Fibroblast of villous mesenchyme (primary cell): Measurements from ENCODE around the gene MARK1. TPM values are rescaled to one million over a fixed set of nuclear protein-coding genes. Genes with fewer than 3 reads are reported as not detected.

Experiments used
- DNase-seq: peaks from one replicate; pipeline ENCODE4 v3.0.0-alpha.2; 2010; ENCODE audit warnings: low read depth
- H3K4me3 ChIP-seq: 2 replicates; pipeline ENCODE4 v1.5.1; 2011; ENCODE audit warnings: low read depth, mild to moderate bottlenecking, low read length
- CTCF ChIP-seq: IDR thresholded peaks from 2 replicates; pipeline ENCODE4 v1.5.1; 2012; ENCODE audit warnings: low read depth, mild to moderate bottlenecking, low read length; ENCODE audit not compliant: insufficient read depth
- total RNA-seq: library from RNA; depleted of rRNA; stranded (reverse); fragments of >200 nt; gene quantifications from 2 replicates; pipeline ENCODE4 v1.2.3, GENCODE V29; 2012

MARK1 gene
- total RNA-seq, 1 donor, result 0.86 TPM

DNA sequence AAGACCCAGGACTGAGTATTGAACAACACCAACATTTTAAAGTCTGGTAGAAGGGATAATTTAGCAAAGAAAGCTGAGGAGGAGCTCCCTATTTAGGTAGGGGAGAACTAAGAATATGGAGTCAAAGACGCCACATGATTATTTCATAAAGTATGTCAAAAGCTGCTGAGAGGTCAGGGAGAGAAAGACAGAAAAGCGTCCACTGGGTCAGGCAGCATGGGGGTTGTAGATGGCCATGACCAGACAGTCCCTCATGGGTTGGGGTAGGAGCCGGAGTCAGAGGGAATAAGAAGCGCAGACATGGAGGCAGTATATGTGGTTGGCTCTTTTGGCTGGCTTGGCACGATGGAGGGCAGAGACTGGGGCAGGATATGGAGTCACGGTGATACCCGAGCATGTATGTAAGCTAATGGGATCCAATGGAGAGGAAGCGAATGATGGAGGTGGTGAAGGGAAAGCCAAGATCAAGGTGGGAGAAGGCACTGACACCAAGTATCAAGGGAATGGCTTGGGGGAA lies 167.0 kb downstream of the MARK1 start:
- TF ChIP-seq CTCF, result no peak
- H3K4me3 ChIP-seq, result no peak overlapping the region
- DNase-seq, result no peak

DNA sequence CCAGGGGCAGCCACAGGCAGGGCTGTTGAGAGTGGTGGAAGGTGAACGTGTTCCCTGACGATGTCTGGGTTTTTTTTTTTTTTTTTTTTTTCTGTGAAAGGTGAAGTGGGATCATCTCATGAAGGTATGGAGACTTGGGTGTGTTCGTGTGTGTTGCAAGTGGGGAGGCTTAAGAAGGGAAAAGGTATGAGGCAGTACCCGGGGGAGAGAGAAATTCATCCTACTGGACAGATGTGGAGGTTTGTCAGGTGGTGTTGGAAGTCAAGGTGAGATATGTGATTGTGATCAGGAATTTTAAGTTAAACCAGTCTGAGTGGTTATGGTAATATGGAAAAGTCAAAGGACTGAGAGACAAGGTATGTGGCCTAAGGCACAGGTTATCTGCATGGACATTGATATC lies 167.5 kb downstream of the MARK1 start:
- TF ChIP-seq CTCF, result no peak
- no peak overlapping the region for H3K4me3 ChIP-seq

DNA sequence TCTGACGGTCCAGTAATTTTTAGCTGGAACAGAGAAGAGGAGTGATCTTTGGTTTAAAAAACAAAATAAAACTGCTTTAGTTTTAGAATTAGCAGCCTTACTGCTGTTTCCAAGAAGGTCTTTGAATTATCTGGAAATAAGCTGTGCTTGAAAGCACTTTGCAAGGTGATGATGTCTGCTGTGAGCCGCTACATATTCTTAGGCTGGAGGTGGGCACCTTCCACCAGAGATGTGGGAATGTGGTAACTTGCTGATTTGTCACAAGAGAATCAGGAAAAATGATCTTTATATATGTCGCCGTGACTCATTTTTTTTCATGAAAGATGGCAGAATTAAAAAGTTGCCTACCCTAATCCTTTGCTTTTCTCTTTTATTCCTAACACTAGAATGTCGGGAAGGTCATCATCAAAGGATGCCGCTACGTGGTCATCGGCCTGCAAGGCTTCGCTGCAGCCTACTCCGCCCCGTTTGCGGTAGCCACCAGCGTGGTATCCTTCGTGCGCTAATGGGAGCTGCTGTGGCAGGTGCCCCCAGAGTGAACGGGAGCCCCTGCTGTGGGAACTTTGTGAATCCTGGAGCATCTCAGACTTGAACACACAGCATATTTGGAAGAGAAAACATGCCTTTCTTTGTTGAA lies 168.4 kb downstream of the MARK1 start:
- no peak for TF ChIP-seq CTCF
- no peak for DNase-seq
- no peak overlapping the region for H3K4me3 ChIP-seq

More for the DNA sequence above, 167.5 kb downstream of the MARK1 start:
- DNase-seq, result no peak

- peak; percentile 48 for DNase-seq
- no peak overlapping the region for H3K4me3 ChIP-seq
- TF ChIP-seq CTCF, result no peak
Measured at GRCh38 chr1:220696863-220697231, 168.9 kb downstream of the MARK1 start.

DNA sequence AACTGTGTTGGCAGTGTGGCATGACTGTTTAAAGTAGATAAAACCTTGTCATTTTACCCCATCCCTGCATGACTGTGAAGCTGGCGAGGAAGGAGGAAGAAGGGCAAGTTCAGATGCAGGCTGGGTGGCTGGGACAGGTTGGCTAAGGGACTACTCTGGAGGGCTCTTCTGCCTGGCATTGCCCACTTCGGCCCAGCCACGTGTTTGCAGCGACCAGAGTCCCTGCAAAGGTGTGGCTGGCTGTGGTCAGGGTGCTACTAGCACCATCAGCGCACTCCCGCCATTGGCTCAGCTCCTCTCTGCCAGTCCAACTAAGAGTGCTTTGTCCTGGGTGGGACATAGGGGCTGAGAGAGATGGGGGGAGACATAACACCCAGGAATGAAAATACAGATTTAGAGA lies 169.4 kb downstream of the MARK1 start:
- no peak for DNase-seq
- TF ChIP-seq CTCF, result no peak
- no peak overlapping the region for H3K4me3 ChIP-seq

GRCh38 chr1:220698607-220699016 lies 170.7 kb downstream of the MARK1 start:
- no peak for TF ChIP-seq CTCF
- DNase-seq, result no peak

DNA sequence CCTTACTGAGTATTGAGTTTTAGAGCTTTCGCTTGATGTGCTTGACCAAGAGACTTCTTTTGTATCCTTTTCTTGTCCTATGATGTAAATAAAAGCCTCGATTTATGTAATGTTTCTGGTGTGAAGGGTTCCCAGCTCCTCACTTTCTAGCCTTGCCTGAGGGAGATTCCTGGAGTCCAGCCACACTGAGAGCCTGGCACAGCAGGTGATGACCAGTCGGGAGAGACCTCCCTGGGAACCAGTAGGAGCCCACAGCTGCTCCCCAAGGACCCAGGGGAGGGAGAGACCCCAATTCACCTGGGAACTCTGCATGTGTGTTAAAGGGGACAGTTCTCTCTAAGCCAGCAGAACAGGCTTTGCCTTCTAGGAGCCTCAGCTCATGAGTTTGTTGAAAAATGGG lies 171.1 kb downstream of the MARK1 start:
- no peak overlapping the region for H3K4me3 ChIP-seq
- TF ChIP-seq CTCF, result no peak
- DNase-seq, result no peak

More at GRCh38 chr1:220698607-220699016, 170.7 kb downstream of the MARK1 start:
- H3K4me3 ChIP-seq, result no peak overlapping the region
